Ovary (tissue), 9 donors: ENCODE data around the gene ADARB2. TPM values are rescaled to one million over a fixed set of nuclear protein-coding genes. Genes with fewer than 3 reads are reported as not detected.

ENCODE experiments used
- DNase-seq, 5 donors: peaks; one replicate each; pipeline ENCODE4 v3.0.0-alpha.2; 2019 to 2020
- H3K27ac ChIP-seq, 2 donors: fragments of 200-600 bp; one replicate each; pipeline versions ENCODE4 v1.5.1 to v1.8.0; 2019 to 2022
- H3K27me3 ChIP-seq: fragments of 200-600 bp; one replicate; pipeline ENCODE4 v1.8.0; 2022
- H3K36me3 ChIP-seq: fragments of 200-600 bp; sonication (generic); one replicate; pipeline ENCODE4 v1.5.1; 2019
- H3K4me1 ChIP-seq: one replicate; pipeline ENCODE4 v1.8.1; 2013; ENCODE audit warnings: mild to moderate bottlenecking, moderate library complexity; ENCODE audit not compliant: insufficient read depth
- H3K4me3 ChIP-seq: fragments of 200-600 bp; sonication (generic); one replicate; pipeline ENCODE4 v1.5.1; 2017
- H3K9me3 ChIP-seq, 2 donors: fragments of 200-600 bp in 1 of 2; sonication (generic) in 1 of 2; one replicate each; pipeline versions ENCODE4 v1.5.1 to v1.8.1; 2013 to 2019; ENCODE audit warnings: mild to moderate bottlenecking in 1 of 2, moderate library complexity in 1 of 2
- EP300 ChIP-seq: sonication (generic); formaldehyde crosslinking; IDR thresholded peaks from one replicate; pipeline ENCODE4 v1.6.1; 2017; ENCODE audit warnings: antibody characterized with exemption
- POLR2A ChIP-seq: fragments of 450-650 bp; IDR thresholded peaks from one replicate; pipeline ENCODE4 v1.6.1; 2017; ENCODE audit warnings: antibody characterized with exemption, mild to moderate bottlenecking, moderate library complexity
- WGBS, 3 donors: extraction: QIAGEN DNeasy Blood & Tissue Kit in 1 of 3; methylation state at CpG; one replicate each; pipeline versions ENCODE4 v1.1.5 to v1.1.7; 2013 to 2017; 5-methylcytosine and 5-hydroxymethylcytosine counted together
- intact Hi-C, 4 donors: fragments of 100-400 bp; cut with DNase I; formaldehyde crosslinking; loops; one replicate each; pipeline versions ENCODE4 v1.11.0 to v1.15.1; 2022 to 2023
- polyA plus RNA-seq, 2 donors: library from polyadenylated mRNA; stranded (reverse); fragments of 200-250 nt in 1 of 2; fragments of 350-450 nt in 1 of 2; fragmentation: Illumina TruSeq in 1 of 2; extraction: RNeasy Lipid Tissue Mini Kit (QIAGEN cat#74804) in 1 of 2; gene quantifications; one replicate each; pipeline ENCODE4 v1.2.3, GENCODE V29; 2013 to 2014
- total RNA-seq, 7 donors: library from RNA; depleted of rRNA in 2 of 7; stranded (reverse); fragments of >200 nt in 2 of 7; fragmentation: NEBNext Ultra II Directional in 3 of 7; extraction: Animal tissue kit (Norgen Biotek cat#: 25700) in 3 of 7; gene quantifications; one replicate each; pipeline versions ENCODE4 v1.1.0 to v1.2.4, GENCODE V29; 2016 to 2023
- TF ChIP-seq, protein P1 (sequence below), 3 donors: fragments of 450-650 bp in 2 of 3; fragments of 200-600 bp in 1 of 3; IDR thresholded peaks; one replicate each; pipeline versions ENCODE4 v1.5.1 to v1.8.0; 2016 to 2022; ENCODE audit warnings: antibody characterized with exemption in 3 of 3, mild to moderate bottlenecking in 1 of 3
- donor health status: DM: no; HTN: no; CAD: no; lungs with moderate emphysema.
- donor health status: DM: no; HTN: no; CAD: no.
- donor health status: Bipolar disorder and iron deficiency.
- donor health status: DM: yes; HTN: yes; CAD: no.
- donor health status: DM: no; HTN: no; CAD: no.
- donor health status: DM: yes; HTN: yes; CAD: no.

Gene ADARB2
- total and polyA plus RNA-seq, 9 donors = 0.12 to 2.0 (median 0.36) TPM; not detected in 2

DNA sequence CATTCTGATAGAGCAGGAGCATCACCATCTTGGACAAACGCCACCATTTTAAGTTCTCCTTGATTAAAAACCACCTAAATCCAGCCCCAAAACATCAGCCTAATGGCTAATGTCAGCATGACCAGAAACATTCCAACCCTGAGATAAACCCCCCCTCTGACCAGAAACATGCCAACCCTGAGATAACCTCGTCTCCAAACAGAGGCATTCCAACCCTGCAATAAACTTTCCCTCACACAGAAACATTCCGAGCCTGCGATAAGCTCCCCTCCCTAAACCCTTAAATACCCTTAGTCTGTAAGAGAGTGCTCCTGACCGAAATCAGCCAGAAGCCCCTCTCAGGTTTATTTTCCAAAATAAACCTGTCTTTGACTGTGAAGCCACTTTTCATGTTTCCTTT, 76.5 kb downstream of the ADARB2 start:
- no peak for DNase-seq
- H3K4me1 ChIP-seq = no peaks in the 10 kb centered on the region
- no peak overlapping the region for H3K27ac ChIP-seq
- H3K36me3 ChIP-seq = no peaks in the 10 kb centered on the region
- H3K4me3 ChIP-seq = no peak overlapping the region
- no peaks in the 10 kb centered on the region for H3K27me3 ChIP-seq
- no peaks in the 10 kb centered on the region for H3K9me3 ChIP-seq
- TF ChIP-seq, protein P1, sequence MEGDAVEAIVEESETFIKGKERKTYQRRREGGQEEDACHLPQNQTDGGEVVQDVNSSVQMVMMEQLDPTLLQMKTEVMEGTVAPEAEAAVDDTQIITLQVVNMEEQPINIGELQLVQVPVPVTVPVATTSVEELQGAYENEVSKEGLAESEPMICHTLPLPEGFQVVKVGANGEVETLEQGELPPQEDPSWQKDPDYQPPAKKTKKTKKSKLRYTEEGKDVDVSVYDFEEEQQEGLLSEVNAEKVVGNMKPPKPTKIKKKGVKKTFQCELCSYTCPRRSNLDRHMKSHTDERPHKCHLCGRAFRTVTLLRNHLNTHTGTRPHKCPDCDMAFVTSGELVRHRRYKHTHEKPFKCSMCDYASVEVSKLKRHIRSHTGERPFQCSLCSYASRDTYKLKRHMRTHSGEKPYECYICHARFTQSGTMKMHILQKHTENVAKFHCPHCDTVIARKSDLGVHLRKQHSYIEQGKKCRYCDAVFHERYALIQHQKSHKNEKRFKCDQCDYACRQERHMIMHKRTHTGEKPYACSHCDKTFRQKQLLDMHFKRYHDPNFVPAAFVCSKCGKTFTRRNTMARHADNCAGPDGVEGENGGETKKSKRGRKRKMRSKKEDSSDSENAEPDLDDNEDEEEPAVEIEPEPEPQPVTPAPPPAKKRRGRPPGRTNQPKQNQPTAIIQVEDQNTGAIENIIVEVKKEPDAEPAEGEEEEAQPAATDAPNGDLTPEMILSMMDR (IDR thresholded peaks at IDR 0.05) = no peak
- intact Hi-C loops = no loop called here
- 8 to 16% (median 12%) methylated on average over 5 of the region's 5 CpGs for WGBS, 3 donors

DNA sequence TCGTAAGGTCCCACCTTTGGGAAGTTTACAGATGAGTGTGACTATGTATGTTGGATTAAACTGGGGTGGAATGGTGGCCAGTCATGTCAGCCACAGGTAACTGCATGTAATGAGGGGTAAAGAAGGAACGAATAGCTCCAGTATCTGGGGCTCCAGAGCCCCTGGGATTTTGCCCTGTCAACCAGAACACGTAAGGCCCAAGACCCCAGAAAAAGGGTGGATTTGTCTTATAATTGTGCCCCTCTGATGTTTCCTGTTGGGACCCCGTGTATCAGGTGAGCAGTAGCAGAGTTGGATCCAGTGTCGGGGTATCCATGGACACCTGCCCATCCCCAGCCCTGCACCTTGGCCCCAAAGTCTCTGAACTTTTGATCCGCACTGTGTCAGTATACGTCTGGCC, 76.9 kb downstream of the ADARB2 start:
- Histone ChIP-seq H3K9me3 (no peaks in the 10 kb centered on the region), H3K36me3 (no peaks in the 10 kb centered on the region), H3K4me3 (no peak overlapping the region), H3K27ac (no peak overlapping the region), H3K27me3 (no peaks in the 10 kb centered on the region), H3K4me1 (no peaks in the 10 kb centered on the region)
- DNase-seq = no peak
- WGBS, 3 donors = 68 to 72% (median 71%) methylated on average over 7 of the region's 7 CpGs
- TF ChIP-seq POLR2A = no peak
- no peak for TF ChIP-seq EP300
- TF ChIP-seq, protein P1 (IDR thresholded peaks at IDR 0.05) = no peak
- intact Hi-C loops = no loop called here

DNA sequence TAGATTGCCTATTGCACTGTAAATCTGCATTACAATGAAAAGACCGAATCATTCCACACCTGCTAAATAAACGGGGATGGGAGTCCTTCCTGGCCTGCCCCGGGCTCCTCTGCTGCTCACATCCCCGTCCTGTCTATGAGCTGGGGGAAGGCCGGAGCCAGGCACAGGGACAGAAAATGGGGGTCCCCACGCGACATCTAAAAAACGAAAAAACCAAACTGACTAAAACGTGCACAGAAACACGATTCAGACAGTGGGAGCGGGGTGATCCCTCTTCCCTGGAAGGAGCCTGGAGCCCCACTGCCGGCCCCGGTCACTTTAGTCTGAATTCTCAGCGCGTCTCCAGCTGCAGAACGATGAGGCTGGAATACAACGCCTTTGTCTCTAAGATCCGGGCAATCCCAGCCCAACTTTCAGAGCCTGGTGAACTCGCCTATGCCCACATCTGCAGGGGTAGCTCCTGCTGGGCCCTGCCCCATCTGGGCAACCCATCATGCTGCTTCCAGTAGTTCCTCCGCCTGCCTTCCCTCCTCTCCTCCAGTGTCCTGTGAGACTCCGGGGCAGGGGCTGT, 78.0 kb downstream of the ADARB2 start:
- H3K4me1 ChIP-seq = no peaks in the 10 kb centered on the region
- H3K9me3 ChIP-seq = no peaks in the 10 kb centered on the region
- no peak overlapping the region for H3K4me3 ChIP-seq
- no peak overlapping the region for H3K27ac ChIP-seq
- H3K36me3 ChIP-seq = no peaks in the 10 kb centered on the region
- H3K27me3 ChIP-seq = no peaks in the 10 kb centered on the region
- no peak for DNase-seq
- intact Hi-C loops = no loop called here
- TF ChIP-seq, protein P1 (IDR thresholded peaks at IDR 0.05) = no peak
- no peak for TF ChIP-seq EP300
- TF ChIP-seq POLR2A = no peak
- WGBS, 3 donors = 83 to 88% (median 87%) methylated on average over 21 of the region's 21 CpGs

DNA sequence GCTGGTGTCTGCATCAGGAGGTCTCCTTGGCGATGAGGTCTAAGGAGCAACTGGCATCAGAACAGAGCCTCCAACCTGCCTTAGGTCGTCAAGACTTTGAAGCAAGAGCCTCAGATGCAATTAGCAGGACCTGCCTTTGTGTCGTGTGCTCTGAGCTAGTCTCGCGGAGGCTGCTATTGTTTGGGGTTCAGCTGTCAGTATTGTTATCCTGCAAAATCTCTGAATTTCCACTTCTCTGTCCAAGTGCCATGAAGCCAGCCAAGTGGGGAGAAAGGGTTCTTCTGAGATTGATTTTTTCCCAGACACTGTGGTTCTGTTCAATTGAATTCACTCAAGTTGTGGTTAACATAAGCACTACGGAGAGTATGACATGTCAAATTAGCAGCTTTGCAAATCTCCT, 78.7 kb downstream of the ADARB2 start:
- no peak overlapping the region for H3K27ac ChIP-seq
- H3K4me1 ChIP-seq = no peaks in the 10 kb centered on the region
- no peaks in the 10 kb centered on the region for H3K36me3 ChIP-seq
- H3K9me3 ChIP-seq = no peaks in the 10 kb centered on the region
- WGBS, 3 donors = 75 to 77% (median 76%) methylated on average over 6 of the region's 6 CpGs
- H3K4me3 ChIP-seq = no peak overlapping the region
- H3K27me3 ChIP-seq = no peaks in the 10 kb centered on the region
- intact Hi-C loops = no loop called here
- DNase-seq = no peak
- no peak for TF ChIP-seq EP300
- no peak for TF ChIP-seq POLR2A
- TF ChIP-seq, protein P1 (IDR thresholded peaks at IDR 0.05) = no peak
